Stimulated activated CD4-positive, alpha-beta T cell treated with anti-CD3 and anti-CD28 coated beads, Interleukin-4, amount 100 ng/mL, for 24 hours (primary cell): ENCODE results near the gene SOX12.

Experiments used
- DNase-seq: peaks from one replicate; pipeline ENCODE4 v3.0.0-alpha.2; 2020

SOX12 gene

GRCh38 chr20:301886-302848, 23.2 kb upstream of the SOX12 start:
- DNase-seq: no peak

DNA sequence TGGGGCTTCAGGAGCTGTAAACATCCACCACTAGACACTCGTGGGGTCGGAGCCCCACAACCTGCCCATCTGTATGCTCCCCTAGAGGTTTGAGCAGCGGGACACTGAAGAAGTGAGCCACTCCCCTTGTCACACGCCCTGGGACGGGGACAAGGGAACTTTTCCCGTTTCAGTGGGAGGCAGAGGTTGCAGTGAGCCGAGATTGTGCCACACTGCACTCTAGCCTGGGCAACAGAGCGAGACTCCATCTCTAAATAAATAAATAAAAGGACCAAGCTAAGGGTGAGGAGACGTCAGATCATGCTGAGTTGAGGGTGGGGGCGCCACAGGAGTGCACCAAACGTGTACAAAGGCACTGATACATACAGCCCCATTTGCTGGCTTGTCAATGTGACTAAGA, 19.6 kb upstream of the SOX12 start:
- no peak for DNase-seq

- DNase-seq: no peak
Observed at GRCh38 chr20:308427-309038, 16.8 kb upstream of the SOX12 start.

DNA sequence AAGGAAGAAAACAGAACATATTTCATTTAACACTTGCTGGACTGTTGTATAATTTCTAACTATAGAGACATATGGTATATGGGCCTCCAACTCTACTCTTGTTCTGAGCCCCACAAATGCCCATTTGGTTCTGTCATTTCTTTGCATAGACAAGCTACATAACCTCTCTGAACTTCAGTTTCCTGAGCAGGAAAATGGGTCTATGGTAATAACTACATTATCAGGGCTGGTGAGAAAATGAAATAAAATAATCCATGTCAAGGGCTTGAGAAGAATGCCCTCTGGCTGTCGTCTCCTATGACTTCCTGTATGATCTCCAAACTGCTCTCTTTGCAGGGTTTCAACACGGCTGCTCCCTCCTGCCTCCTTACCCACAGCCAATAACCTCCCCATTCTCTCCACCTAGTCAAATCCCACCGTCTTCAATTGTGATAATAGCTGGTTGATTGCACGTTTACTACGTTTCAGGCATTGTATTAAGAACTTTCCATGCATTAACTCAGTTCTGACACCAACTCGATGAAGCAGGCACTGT, 16.0 kb upstream of the SOX12 start:
- DNase-seq: no peak

DNA sequence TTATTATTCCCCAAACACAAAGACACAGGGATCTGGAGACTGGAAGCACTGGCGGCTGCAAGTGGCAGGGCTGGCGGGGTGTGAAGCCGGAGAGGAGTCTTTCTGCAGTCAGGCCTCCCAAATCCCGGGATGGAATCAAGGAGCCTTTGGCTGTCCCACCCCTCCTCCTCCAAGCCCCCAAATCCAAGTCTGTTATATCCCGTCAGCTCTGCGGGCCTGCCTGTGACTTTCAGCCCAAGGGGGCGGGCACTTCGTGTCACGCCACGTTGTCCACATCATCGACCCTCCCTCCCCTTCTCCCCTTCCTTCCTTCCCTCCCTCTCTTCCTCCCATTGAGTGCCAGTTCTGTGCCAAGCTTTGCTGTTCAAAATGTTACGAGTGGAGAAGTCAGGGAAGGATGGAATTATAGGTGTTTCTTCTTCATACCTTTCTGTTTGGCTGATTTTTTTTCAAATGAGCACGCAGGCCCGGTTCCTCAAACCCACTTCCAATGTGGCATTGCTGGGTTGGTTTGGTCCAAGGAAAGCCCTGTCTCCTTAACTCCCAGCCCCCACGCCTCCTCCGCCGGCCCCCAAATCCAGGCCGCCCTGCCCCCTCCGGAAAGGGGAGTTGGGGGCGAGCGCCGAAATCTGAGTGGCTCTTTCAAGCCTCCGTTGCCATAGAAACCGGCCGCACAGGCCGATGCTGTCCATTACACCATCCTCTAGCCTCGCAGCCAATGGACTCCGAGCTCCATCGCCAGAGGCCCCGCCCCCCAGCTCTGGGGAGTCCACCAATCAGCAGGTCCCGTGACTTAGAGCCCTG, 15.3 kb upstream of the SOX12 start:
- peak; percentile 84 for DNase-seq

DNA sequence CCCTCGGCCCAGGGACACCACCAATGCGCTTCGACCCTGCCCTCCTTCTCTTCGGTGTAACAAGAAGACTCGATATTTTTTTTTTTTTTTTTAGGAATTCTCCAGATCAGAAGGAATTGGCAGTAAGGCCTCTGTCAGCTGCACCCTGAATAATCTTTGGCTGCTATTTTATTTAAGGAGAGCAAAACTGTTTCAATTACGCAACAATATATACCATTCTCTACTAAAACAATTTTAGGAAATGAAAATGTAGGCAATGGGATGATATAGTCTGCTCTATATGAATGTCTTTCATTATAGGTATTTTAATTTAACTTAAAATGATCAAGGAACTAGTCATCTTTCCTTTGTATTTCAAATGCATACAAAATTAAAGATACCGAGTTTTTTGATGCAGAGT, 14.7 kb upstream of the SOX12 start:
- no peak for DNase-seq

DNA sequence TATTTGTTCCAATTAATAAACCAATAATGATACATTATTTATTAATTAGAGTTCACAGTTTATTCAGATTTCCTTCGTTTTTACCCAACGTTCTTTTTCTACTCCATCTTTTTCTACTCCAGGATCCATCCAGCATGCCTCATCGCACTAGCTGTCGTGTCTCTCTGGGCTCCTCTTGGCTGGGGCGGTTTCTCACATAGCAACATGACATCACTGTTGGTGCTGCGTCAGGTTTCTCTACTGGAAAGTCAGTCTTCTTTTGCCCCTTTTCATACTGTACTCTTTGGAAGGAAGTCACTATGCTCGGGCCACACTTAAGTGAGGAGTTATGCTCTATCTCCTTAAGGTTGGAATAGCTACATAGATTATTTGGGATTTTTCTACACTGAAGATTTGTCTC, 13.7 kb upstream of the SOX12 start:
- DNase-seq: no peak

- DNase-seq: no peak
Observed at GRCh38 chr20:312067-312466, 13.3 kb upstream of the SOX12 start.

GRCh38 chr20:312866-313265, 12.5 kb upstream of the SOX12 start:
- no peak for DNase-seq

- no peak for DNase-seq
Observed at GRCh38 chr20:313402-313801, 11.9 kb upstream of the SOX12 start.

DNA sequence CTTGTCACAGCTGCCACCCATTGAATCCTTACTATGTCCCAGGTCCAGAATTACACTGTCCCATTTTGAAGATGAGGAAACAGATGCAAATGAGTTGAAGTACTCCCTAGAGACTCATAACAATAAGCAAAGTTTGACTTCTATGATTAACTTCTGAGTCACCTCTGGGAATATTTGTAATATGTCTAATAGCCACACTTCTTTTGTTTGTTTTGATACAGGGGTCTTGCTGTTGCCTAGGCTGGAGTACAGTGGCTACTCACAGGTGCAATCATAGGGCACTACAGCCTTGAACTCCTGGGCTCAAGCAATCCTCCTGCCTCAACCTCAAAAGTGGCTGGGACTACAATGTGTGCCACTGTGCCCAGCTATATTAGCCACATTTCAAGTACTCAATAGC, 11.4 kb upstream of the SOX12 start:
- DNase-seq: no peak

DNA sequence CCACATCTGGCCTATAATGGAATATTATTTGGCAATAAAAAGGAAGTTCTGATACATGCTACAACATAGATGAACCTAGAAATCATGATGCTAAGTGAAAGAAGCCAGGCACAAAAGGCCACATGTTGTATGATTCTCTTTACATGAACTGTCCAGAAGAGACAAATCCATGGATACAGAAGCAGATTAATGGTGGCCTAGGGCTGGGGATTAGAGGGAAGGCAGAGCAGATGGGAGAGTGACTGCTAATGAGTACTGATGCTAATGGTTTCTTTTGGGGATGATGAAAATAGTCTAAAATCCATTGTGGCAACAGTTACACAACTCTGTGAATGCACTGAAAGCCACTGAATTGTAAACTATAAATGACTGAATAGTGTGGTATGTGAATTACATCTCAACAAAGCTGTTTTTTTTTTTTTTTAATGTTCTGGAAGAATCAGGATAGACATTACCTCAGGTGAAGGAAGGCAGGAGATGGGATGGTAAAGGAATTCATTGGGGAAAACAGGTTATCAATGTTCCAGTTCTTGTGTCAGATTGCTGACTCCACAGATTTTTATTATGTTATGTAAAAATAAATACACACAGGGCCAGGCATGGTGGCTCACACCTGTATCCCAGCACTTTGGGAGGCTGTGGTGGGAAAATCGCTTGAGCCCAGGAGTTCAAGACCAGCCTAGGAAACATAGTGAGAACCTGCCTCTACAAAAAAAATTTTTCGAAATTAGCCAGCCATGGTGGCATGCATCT, 8.9 kb upstream of the SOX12 start:
- DNase-seq: no peak

DNA sequence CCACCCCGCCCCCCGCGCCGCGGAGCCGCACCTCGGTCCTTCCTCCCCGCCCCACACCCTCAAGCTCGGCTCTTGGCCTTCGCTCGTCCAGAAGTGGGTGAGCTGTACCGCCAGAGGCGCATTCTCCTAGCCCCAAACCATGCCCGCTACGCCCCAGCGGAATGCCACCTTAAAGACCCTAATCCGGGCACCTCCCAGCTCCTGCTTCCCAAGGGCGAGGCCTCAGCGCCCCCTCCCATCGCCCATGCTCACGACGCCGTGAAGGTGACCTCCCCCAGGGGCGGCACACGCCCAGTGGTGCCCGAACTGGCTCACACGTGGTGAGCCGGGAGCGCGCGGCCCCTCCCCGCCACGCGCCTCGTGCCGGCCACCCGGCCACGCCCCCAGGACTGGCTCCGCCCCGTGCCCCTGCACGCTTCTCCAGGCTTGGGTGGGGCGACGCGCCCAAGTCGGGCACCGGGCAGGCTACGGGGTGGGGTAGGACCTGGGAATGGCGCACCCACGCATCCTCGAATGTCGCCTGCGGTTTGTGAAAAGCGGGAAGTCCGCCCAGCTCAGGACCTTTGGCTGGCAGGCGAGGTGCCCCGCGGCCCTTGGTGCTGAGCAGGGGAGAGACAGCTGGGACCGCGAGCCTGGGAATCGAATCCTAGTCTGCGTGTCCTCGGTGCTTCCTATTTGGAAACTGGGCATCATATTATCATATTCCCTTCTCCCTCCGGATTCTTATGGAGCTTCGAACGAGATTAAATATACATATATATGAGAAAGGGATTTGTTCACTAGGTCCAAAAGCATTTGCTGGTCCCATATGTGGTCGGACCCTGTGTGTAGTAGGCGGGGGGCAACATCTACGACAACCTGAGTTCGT, 941 bp upstream of the SOX12 start:
- DNase-seq: peak; percentile 89

GRCh38 chr20:325889-326644, 715 bp downstream of the SOX12 start:
- peak; percentile 47 for DNase-seq

DNA sequence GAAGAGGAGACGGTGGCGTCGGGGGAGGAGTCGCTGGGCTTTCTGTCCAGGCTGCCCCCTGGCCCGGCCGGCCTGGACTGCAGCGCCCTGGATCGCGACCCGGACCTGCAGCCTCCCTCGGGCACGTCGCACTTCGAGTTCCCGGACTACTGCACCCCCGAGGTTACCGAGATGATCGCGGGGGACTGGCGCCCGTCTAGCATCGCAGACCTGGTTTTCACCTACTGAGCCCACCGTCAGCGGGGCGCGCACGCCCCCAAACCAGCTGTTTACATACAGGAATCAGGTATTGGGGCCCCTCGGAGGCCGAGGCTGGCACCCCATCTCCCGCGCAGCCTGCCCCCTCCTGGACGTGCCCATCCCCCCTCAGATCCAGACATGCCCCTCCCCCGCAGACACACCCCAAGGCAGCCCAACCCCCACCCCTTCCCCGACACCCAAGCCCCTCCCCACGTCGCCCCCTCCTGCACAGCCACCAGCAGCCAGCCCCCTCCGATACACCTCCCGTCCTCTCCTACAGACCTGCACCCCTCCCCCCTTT, 1.4 kb downstream of the SOX12 start:
- DNase-seq: no peak

DNA sequence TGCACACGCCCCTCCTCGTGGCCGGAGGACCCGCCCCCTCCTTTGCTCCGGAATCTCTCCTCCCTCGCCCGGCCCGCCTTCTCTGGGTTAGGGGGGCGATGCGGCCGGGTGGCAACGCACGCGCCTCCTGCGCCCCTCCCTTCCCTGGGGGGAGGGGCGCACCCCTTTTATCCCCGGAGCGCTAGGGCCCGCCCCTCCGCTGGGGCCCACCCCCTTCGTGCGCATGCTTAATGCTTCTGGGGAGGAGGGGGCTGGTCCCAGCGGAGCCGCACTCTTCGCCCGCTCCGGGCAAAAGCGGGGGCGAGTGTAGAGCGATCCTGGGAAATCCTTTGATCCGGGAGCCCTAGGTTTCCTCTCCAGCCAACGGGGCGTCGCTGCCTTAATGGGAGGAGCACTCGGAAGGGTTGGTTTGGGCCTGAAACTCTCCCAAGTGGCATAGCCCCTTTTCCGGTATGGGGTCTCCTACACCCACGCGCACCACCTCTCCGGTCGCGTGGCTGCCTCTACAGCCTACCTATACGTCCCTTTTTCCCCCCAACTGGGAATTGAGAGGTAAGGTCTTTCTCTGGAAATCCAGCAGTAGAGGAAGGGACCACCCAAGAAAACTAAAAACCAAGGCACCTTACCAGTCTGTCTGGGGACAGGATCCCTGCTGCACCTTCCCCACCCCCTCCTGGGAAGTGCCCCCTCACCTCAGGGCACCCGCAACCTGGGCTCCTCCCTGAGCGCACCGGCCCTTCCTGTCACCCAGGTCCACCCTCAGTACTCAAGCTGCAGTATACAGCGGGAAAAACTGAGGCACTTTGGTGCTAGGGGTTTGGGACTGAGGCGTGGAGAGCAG, 2.1 kb downstream of the SOX12 start:
- DNase-seq: peak; percentile 59

DNA sequence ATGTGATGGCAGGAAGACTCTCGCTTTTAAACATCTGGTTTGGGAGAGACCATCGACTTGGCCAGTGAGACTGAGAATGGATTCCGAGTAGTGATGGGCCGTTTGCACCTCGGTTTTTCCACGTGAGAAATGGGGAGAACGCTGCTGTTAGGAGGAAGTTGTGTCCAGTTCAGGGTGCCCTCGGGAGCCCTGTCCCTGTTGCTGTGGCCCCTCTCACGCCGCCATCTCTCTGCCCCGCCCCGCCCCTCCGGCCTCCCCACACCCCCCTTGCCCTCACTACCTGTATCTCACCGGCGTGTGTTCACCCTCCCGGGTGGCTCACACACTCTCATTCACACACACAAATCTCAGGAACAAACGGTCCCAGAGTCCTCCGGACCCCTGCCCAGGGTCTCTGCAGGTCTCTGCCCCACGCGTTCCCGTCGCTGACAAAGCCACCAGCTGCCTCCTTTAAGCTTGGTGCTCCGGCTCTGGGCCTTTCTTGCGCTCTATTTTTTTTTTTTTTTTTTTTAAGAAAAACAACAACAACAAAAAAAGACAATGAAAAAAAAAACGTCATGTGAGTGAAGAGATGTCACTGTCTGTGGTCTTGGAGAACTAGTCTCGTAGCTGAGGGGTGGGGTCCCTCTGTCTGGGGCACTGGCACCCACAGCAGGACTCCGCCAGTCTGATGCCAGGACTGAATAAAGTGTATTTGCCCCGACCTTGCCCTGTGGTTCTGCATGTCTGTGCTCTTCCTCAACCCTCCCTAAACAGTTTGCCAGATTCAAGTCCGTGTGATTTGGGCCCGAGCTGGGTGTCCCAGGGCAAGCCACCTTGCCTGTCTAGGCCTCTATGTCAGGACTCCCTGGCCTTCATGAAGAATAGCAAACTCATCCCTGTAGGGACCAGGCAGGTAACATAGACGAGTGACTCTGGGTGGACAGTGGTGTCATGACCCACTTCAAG, 2.9 kb downstream of the SOX12 start:
- no peak for DNase-seq

- DNase-seq: no peak
Observed at GRCh38 chr20:328975-329695, 3.8 kb downstream of the SOX12 start.
